ENCODE measurements around the gene ZPLD1.

ZPLD1 gene

GRCh38 chr3:102434715-102435114 lies at the start of gene ZPLD1:
ZPLD1 (plus strand) TSS chr3:102435015; CDS start chr3:102438488, 3,473 bp downstream.
- DNase-seq (ENCODE audit: low spot score in 2 of 2) (no peak), ATAC-seq (ENCODE audit: low read depth) (no peak)
- peaks cover 3% of the 10 kb centered on the region for H3K27me3 Mint-ChIP-seq
- no peaks in the 10 kb centered on the region for H3K4me1 Mint-ChIP-seq
- no peak within 1 kb of the TSS for H3K27ac Mint-ChIP-seq
- no peak within 1 kb of the TSS for H3K4me3 Mint-ChIP-seq
- H3K36me3 Mint-ChIP-seq, result no peaks in the 10 kb centered on the region
- no peaks in the 10 kb centered on the region for H3K9me3 Mint-ChIP-seq

- Mint-ChIP-seq H3K27me3 (peaks cover 13% of the 10 kb centered on the region), H3K36me3 (no peaks in the 10 kb centered on the region), H3K9me3 (no peaks in the 10 kb centered on the region), H3K27ac (no peak overlapping the region), H3K4me3 (no peak overlapping the region), H3K4me1 (no peaks in the 10 kb centered on the region)
- ATAC-seq (ENCODE audit: low read depth), result no peak
- no peak for DNase-seq (ENCODE audit: low spot score in 2 of 2)
Observed at GRCh38 chr3:102390171-102390864, 44.5 kb upstream of the ZPLD1 start.

- H3K9me3 Mint-ChIP-seq, result no peaks in the 10 kb centered on the region
- H3K27ac Mint-ChIP-seq, result no peak overlapping the region
- no peak overlapping the region for H3K4me3 Mint-ChIP-seq
- H3K27me3 Mint-ChIP-seq, result peaks cover 11% of the 10 kb centered on the region
- H3K4me1 Mint-ChIP-seq, result no peaks in the 10 kb centered on the region
- DNase-seq (ENCODE audit: low spot score in 2 of 2) (no peak), ATAC-seq (ENCODE audit: low read depth) (no peak)
- H3K36me3 Mint-ChIP-seq, result no peaks in the 10 kb centered on the region
Observed at GRCh38 chr3:102390916-102391315, 43.9 kb upstream of the ZPLD1 start.

- Mint-ChIP-seq H3K27me3 (peaks cover 10% of the 10 kb centered on the region), H3K27ac (no peak overlapping the region), H3K4me1 (no peaks in the 10 kb centered on the region), H3K36me3 (no peaks in the 10 kb centered on the region), H3K9me3 (no peaks in the 10 kb centered on the region), H3K4me3 (no peak overlapping the region)
- DNase-seq (ENCODE audit: low spot score in 2 of 2) (no peak), ATAC-seq (ENCODE audit: low read depth) (no peak)
Observed at GRCh38 chr3:102391491-102391890, 43.3 kb upstream of the ZPLD1 start.

- H3K27ac Mint-ChIP-seq, result no peak overlapping the region
- no peak overlapping the region for H3K4me3 Mint-ChIP-seq
- peaks cover 6% of the 10 kb centered on the region for H3K27me3 Mint-ChIP-seq
- H3K36me3 Mint-ChIP-seq, result no peaks in the 10 kb centered on the region
- no peaks in the 10 kb centered on the region for H3K9me3 Mint-ChIP-seq
- no peaks in the 10 kb centered on the region for H3K4me1 Mint-ChIP-seq
- no peak for ATAC-seq (ENCODE audit: low read depth)
- no peak for DNase-seq (ENCODE audit: low spot score in 2 of 2)
Observed at GRCh38 chr3:102394517-102394916, 40.3 kb upstream of the ZPLD1 start.

GRCh38 chr3:102398176-102398575 lies 36.6 kb upstream of the ZPLD1 start:
- no peak overlapping the region for H3K27ac Mint-ChIP-seq
- H3K4me3 Mint-ChIP-seq, result no peak overlapping the region
- no peak for DNase-seq (ENCODE audit: low spot score in 2 of 2)
- H3K4me1 Mint-ChIP-seq, result no peaks in the 10 kb centered on the region
- ATAC-seq (ENCODE audit: low read depth), result no peak
- H3K9me3 Mint-ChIP-seq, result no peaks in the 10 kb centered on the region
- H3K27me3 Mint-ChIP-seq, result peaks cover 13% of the 10 kb centered on the region
- H3K36me3 Mint-ChIP-seq, result no peaks in the 10 kb centered on the region

GRCh38 chr3:102398666-102399065 lies 36.1 kb upstream of the ZPLD1 start:
- DNase-seq (ENCODE audit: low spot score in 2 of 2) (no peak), ATAC-seq (ENCODE audit: low read depth) (no peak)
- Mint-ChIP-seq H3K27ac (no peak overlapping the region), H3K9me3 (no peaks in the 10 kb centered on the region), H3K36me3 (no peaks in the 10 kb centered on the region), H3K4me1 (no peaks in the 10 kb centered on the region), H3K4me3 (no peak overlapping the region), H3K27me3 (peaks cover 13% of the 10 kb centered on the region)

- H3K36me3 Mint-ChIP-seq, result no peaks in the 10 kb centered on the region
- H3K27me3 Mint-ChIP-seq, result peaks cover 12% of the 10 kb centered on the region
- H3K4me1 Mint-ChIP-seq, result no peaks in the 10 kb centered on the region
- H3K27ac Mint-ChIP-seq, result no peak overlapping the region
- H3K4me3 Mint-ChIP-seq, result no peak overlapping the region
- no peaks in the 10 kb centered on the region for H3K9me3 Mint-ChIP-seq
- ATAC-seq (ENCODE audit: low read depth) (no peak), DNase-seq (ENCODE audit: low spot score in 2 of 2) (no peak)
Observed at GRCh38 chr3:102400142-102400541, 34.7 kb upstream of the ZPLD1 start.

- H3K27me3 Mint-ChIP-seq, result peaks cover 11% of the 10 kb centered on the region
- no peak for ATAC-seq (ENCODE audit: low read depth)
- H3K9me3 Mint-ChIP-seq, result no peaks in the 10 kb centered on the region
- no peak overlapping the region for H3K4me3 Mint-ChIP-seq
- H3K36me3 Mint-ChIP-seq, result no peaks in the 10 kb centered on the region
- no peak for DNase-seq (ENCODE audit: low spot score in 2 of 2)
- H3K27ac Mint-ChIP-seq, result no peak overlapping the region
- H3K4me1 Mint-ChIP-seq, result no peaks in the 10 kb centered on the region
Observed at GRCh38 chr3:102400766-102401165, 34.0 kb upstream of the ZPLD1 start.

- peaks cover 3% of the 10 kb centered on the region for H3K4me1 Mint-ChIP-seq
- no peak overlapping the region for H3K4me3 Mint-ChIP-seq
- no peak overlapping the region for H3K27ac Mint-ChIP-seq
- H3K36me3 Mint-ChIP-seq, result no peaks in the 10 kb centered on the region
- DNase-seq (ENCODE audit: low spot score in 2 of 2) (no peak), ATAC-seq (ENCODE audit: low read depth) (no peak)
- peaks cover 2% of the 10 kb centered on the region for H3K27me3 Mint-ChIP-seq
- no peaks in the 10 kb centered on the region for H3K9me3 Mint-ChIP-seq
Observed at GRCh38 chr3:102410616-102411015, 24.2 kb upstream of the ZPLD1 start.

GRCh38 chr3:102415553-102415952 lies 19.3 kb upstream of the ZPLD1 start:
- Mint-ChIP-seq H3K4me1 (peaks cover 3% of the 10 kb centered on the region), H3K36me3 (no peaks in the 10 kb centered on the region), H3K27me3 (no peaks in the 10 kb centered on the region), H3K4me3 (no peak overlapping the region), H3K9me3 (no peaks in the 10 kb centered on the region), H3K27ac (no peak overlapping the region)
- no peak for ATAC-seq (ENCODE audit: low read depth)
- no peak for DNase-seq (ENCODE audit: low spot score in 2 of 2)

- H3K4me1 Mint-ChIP-seq, result peaks cover 3% of the 10 kb centered on the region
- H3K27me3 Mint-ChIP-seq, result peaks cover 1% of the 10 kb centered on the region
- H3K27ac Mint-ChIP-seq, result no peak overlapping the region
- ATAC-seq (ENCODE audit: low read depth) (no peak), DNase-seq (ENCODE audit: low spot score in 2 of 2) (no peak)
- H3K36me3 Mint-ChIP-seq, result no peaks in the 10 kb centered on the region
- no peaks in the 10 kb centered on the region for H3K9me3 Mint-ChIP-seq
- H3K4me3 Mint-ChIP-seq, result no peak overlapping the region
Observed at GRCh38 chr3:102419786-102420185, 15.0 kb upstream of the ZPLD1 start.

- ATAC-seq (ENCODE audit: low read depth), result no peak
- Mint-ChIP-seq H3K4me3 (no peak overlapping the region), H3K27ac (no peak overlapping the region), H3K4me1 (no peaks in the 10 kb centered on the region), H3K36me3 (no peaks in the 10 kb centered on the region), H3K9me3 (no peaks in the 10 kb centered on the region), H3K27me3 (no peaks in the 10 kb centered on the region)
- DNase-seq (ENCODE audit: low spot score in 2 of 2), result no peak
Observed at GRCh38 chr3:102441832-102442231, 7.0 kb downstream of the ZPLD1 start.

- H3K4me3 Mint-ChIP-seq, result no peak overlapping the region
- H3K27me3 Mint-ChIP-seq, result no peaks in the 10 kb centered on the region
- no peak for ATAC-seq (ENCODE audit: low read depth)
Observed at GRCh38 chr3:102443021-102443420, 8.2 kb downstream of the ZPLD1 start.

GRCh38 chr3:102444101-102444500 lies 9.3 kb downstream of the ZPLD1 start:
- Mint-ChIP-seq H3K9me3 (no peaks in the 10 kb centered on the region), H3K4me3 (no peak overlapping the region), H3K27ac (no peak overlapping the region), H3K36me3 (no peaks in the 10 kb centered on the region), H3K27me3 (no peaks in the 10 kb centered on the region), H3K4me1 (peaks cover 1% of the 10 kb centered on the region)
- no peak for DNase-seq (ENCODE audit: low spot score in 2 of 2)
- no peak for ATAC-seq (ENCODE audit: low read depth)

More at GRCh38 chr3:102443021-102443420, 8.2 kb downstream of the ZPLD1 start:
- H3K27ac Mint-ChIP-seq, result no peak overlapping the region
- H3K9me3 Mint-ChIP-seq, result no peaks in the 10 kb centered on the region
- H3K4me1 Mint-ChIP-seq, result no peaks in the 10 kb centered on the region
- H3K36me3 Mint-ChIP-seq, result no peaks in the 10 kb centered on the region
- DNase-seq (ENCODE audit: low spot score in 2 of 2), result no peak
